K562 (cell line): ENCODE measurements around the gene TRIP10. TPM values are rescaled to one million over a fixed set of nuclear protein-coding genes. Genes with fewer than 3 reads are reported as not detected.

Experiments
- ETS2 ChIP-seq: IDR thresholded peaks from 2 replicates; pipeline ENCODE4 v1.6.1; 2016; ENCODE audit warnings: borderline replicate concordance, missing genetic modification characterization, mild to moderate bottlenecking, moderate library complexity, missing compliant biosample characterization; ENCODE audit not compliant: poor library complexity, severe bottlenecking
- MAFF ChIP-seq: IDR thresholded peaks from 2 replicates; pipeline ENCODE4 v1.6.1; 2012; ENCODE audit warnings: low read length, improper control_type of control experiment
- ZNF133 ChIP-seq: fragments of 250-450 bp; sonication (Bioruptor Pico); IDR thresholded peaks from 2 replicates; pipeline ENCODE4 v1.4.0; 2020; ENCODE audit warnings: mild to moderate bottlenecking
- ZNF280B ChIP-seq: fragments of 250-450 bp; sonication (Bioruptor Pico); IDR thresholded peaks from 2 replicates; pipeline ENCODE4 v1.5.1; 2021; ENCODE audit warnings: mild to moderate bottlenecking
- ZNF384 ChIP-seq: IDR thresholded peaks from 2 replicates; pipeline ENCODE4 v1.6.1; 2012; ENCODE audit warnings: low read depth, low read length, improper control_type of control experiment
- ZNF407 ChIP-seq: fragments of 450-650 bp; IDR thresholded peaks from 2 replicates; pipeline ENCODE4 v1.6.1; 2016; ENCODE audit warnings: low read depth
- polyA plus RNA-seq, 8 experiments: library from polyadenylated mRNA; depleted of rRNA in 4 of 8; stranded (reverse) in 5 of 8; unstranded in 3 of 8; fragments of >200 nt; fragmentation: Nextera tagmentation in 2 of 8; fragmentation: Illumina TruSeq in 1 of 8; extraction: Ambion mirVana in 2 of 8; extraction: Trizol in 1 of 8; gene quantifications; 2 replicates each; pipeline versions ENCODE4 v1.2.1 to v1.2.3, GENCODE V29; 2011 to 2014; ENCODE audit warnings: inconsistent platforms in 1 of 8, missing spikeins in 1 of 8
- total RNA-seq, 7 experiments: library from RNA; depleted of rRNA in 6 of 7; stranded (reverse); fragments of >200 nt in 6 of 7; fragmentation: Illumina TruSeq in 2 of 7; extraction: Trizol in 2 of 7; gene quantifications; 2 replicates each; pipeline versions ENCODE4 v1.2.1 to v1.2.3, GENCODE V29; 2011 to 2021; ENCODE audit warnings: low replicate concordance in 1 of 7
- TF ChIP-seq, protein P1 (sequence below): fragments of 200-400 bp; formaldehyde crosslinking; IDR thresholded peaks from 2 replicates; pipeline ENCODE4 v1.6.1; 2017; ENCODE audit warnings: mild to moderate bottlenecking, low read depth, low read length, moderate library complexity
- TF ChIP-seq, protein P2 (sequence below): fragments of 450-650 bp; conservative IDR thresholded peaks from 2 replicates; pipeline ENCODE4 v1.6.1; 2016; ENCODE audit warnings: missing genetic modification characterization, low read depth, mild to moderate bottlenecking, missing compliant biosample characterization, moderate library complexity

Gene TRIP10
- total and polyA plus RNA-seq, 9 of the 15 experiments (the other 6 are each of a cell fraction or from before 2014, with no cell fraction given) = 1.2 to 66.8 (median 36.1) TPM

DNA sequence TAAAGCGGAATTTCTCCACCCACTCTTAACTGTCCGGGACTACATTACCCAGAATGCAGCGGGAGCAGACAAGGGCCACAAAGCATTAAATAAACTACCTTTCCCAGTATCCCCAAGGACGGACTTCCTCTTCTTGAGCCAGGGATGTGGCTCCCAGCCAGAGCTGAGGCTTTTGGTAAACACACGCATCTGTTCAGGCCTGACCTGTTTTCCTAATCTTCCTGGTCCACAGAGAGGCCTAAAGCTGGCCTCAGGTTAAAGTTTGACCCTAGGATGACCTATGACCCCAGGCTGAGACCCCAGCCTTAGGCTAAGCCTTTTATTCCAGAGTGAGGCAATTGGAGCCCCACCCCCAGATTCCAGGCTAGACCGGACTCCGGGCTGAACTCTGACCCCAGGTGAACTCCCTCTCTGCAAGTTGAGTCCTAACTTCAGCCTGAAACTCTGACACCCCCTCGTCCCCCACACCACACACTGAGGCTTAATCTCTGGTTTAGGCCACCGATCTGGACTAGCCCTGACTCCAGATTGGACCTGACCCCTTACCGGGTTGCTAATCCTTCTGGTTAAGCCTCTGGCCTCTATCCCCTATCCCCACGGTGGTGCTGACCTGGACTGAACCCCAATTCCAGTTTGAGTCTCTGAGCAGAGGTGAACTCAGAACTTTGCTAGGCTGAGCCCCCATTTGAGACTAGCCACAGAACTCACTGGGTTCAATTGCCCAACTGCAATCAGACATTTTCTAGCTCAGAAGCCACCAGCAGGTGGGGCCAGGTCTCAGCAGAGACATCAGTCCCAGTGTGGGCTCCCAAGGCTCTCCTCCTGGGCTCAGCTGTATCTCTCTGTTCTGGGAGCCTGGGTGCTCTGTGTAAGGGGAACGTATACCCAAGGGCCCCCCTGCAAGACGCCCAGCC is 1.4 kb upstream of the TRIP10 start (continued):
- TF ChIP-seq MAFF = no peak
- no peak for TF ChIP-seq ZNF280B (CRISPR knock-in tag)
- no peak for TF ChIP-seq ZNF407
- TF ChIP-seq, protein P1, sequence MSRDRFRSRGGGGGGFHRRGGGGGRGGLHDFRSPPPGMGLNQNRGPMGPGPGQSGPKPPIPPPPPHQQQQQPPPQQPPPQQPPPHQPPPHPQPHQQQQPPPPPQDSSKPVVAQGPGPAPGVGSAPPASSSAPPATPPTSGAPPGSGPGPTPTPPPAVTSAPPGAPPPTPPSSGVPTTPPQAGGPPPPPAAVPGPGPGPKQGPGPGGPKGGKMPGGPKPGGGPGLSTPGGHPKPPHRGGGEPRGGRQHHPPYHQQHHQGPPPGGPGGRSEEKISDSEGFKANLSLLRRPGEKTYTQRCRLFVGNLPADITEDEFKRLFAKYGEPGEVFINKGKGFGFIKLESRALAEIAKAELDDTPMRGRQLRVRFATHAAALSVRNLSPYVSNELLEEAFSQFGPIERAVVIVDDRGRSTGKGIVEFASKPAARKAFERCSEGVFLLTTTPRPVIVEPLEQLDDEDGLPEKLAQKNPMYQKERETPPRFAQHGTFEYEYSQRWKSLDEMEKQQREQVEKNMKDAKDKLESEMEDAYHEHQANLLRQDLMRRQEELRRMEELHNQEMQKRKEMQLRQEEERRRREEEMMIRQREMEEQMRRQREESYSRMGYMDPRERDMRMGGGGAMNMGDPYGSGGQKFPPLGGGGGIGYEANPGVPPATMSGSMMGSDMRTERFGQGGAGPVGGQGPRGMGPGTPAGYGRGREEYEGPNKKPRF = no peak
- TF ChIP-seq ZNF133 (CRISPR knock-in tag) = no peak
- TF ChIP-seq, protein P2, sequence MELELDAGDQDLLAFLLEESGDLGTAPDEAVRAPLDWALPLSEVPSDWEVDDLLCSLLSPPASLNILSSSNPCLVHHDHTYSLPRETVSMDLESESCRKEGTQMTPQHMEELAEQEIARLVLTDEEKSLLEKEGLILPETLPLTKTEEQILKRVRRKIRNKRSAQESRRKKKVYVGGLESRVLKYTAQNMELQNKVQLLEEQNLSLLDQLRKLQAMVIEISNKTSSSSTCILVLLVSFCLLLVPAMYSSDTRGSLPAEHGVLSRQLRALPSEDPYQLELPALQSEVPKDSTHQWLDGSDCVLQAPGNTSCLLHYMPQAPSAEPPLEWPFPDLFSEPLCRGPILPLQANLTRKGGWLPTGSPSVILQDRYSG = 0 out of 2 replicates have a peak, but pooled peaks have one; percentile 11
- TF ChIP-seq ZNF384 = no peak
- no peak for TF ChIP-seq ETS2
